GM12872 (cell line): Measurements from ENCODE around the gene CLRN3.

Source experiments
- CTCF ChIP-seq: IDR thresholded peaks from 3 replicates; pipeline ENCODE4 v1.5.1; 2011; ENCODE audit warnings: low read depth, mild to moderate bottlenecking, low read length, moderate library complexity; ENCODE audit not compliant: insufficient read depth

The CLRN3 gene

GRCh38 chr10:127883516-127883915 is 9.2 kb downstream of the CLRN3 start:
- TF ChIP-seq CTCF, result no peak

GRCh38 chr10:127882801-127883459 is 9.8 kb downstream of the CLRN3 start:
- TF ChIP-seq CTCF, result no peak

GRCh38 chr10:127882391-127882790 is 10.3 kb downstream of the CLRN3 start:
- TF ChIP-seq CTCF, result no peak

GRCh38 chr10:127881262-127881661 is 11.5 kb downstream of the CLRN3 start:
- TF ChIP-seq CTCF, result no peak

GRCh38 chr10:127880557-127880956 is 12.2 kb downstream of the CLRN3 start:
- TF ChIP-seq CTCF, result no peak

- no peak for TF ChIP-seq CTCF
These were observed 14.2 kb downstream of the CLRN3 start for GRCh38 chr10:127878475-127879055.

- no peak for TF ChIP-seq CTCF
These were observed 15.0 kb downstream of the CLRN3 start for GRCh38 chr10:127877699-127878098.
